Duodenal mucosa (tissue), 2 donors: ENCODE measurements around the gene RBM34.

ENCODE experiments used
- H3K27ac ChIP-seq: one replicate; pipeline ENCODE4 v1.7.0; 2013; ENCODE audit warnings: low read depth, low read length
- H3K27me3 ChIP-seq, 2 donors: one replicate each; pipeline ENCODE4 v1.7.0; 2013; ENCODE audit warnings: low read length in 2 of 2, control low read depth in 1 of 2; ENCODE audit not compliant: insufficient read depth in 2 of 2, control insufficient read depth in 1 of 2
- H3K36me3 ChIP-seq, 2 donors: one replicate each; pipeline ENCODE4 v1.7.0; 2013; ENCODE audit warnings: low read length in 2 of 2, control low read depth in 1 of 2; ENCODE audit not compliant: insufficient read depth in 2 of 2, control insufficient read depth in 1 of 2
- H3K4me1 ChIP-seq, 2 donors: one replicate each; pipeline ENCODE4 v1.7.0; 2013; ENCODE audit warnings: low read length in 2 of 2, control low read depth in 1 of 2; ENCODE audit not compliant: insufficient read depth in 2 of 2, control insufficient read depth in 1 of 2
- H3K4me3 ChIP-seq, 2 donors: one replicate each; pipeline ENCODE4 v1.7.0; 2013; ENCODE audit warnings: low read length in 2 of 2, low read depth in 1 of 2
- H3K9ac ChIP-seq, 2 donors: one replicate each; pipeline ENCODE4 v1.7.0; 2013; ENCODE audit warnings: low read length in 2 of 2, low read depth in 1 of 2
- H3K9me3 ChIP-seq, 2 donors: one replicate each; pipeline ENCODE4 v1.7.0; 2013; ENCODE audit warnings: low read length in 2 of 2, control low read depth in 1 of 2; ENCODE audit not compliant: control insufficient read depth in 1 of 2

Gene RBM34

GRCh38 chr1:235156740-235157139, 4.3 kb downstream of the RBM34 start:
- Histone ChIP-seq H3K36me3 (peaks cover 9 to 54% of the 10 kb centered on the region in 2 donors), H3K27ac (no peak overlapping the region), H3K4me3 (peak overlapping the region in 1 of 2 donors; percentile 11)

GRCh38 chr1:235156265-235156664, 4.8 kb downstream of the RBM34 start:
- Histone ChIP-seq H3K27me3 (no peaks in the 10 kb centered on the region), H3K4me1 (peaks cover 22 to 26% of the 10 kb centered on the region in 2 donors), H3K27ac (no peak overlapping the region), H3K9ac (no peak overlapping the region), H3K9me3 (no peaks in the 10 kb centered on the region), H3K4me3 (no peak overlapping the region), H3K36me3 (peaks cover 12 to 59% of the 10 kb centered on the region in 2 donors)

More at GRCh38 chr1:235156740-235157139, 4.3 kb downstream of the RBM34 start:
- Histone ChIP-seq H3K27me3 (no peaks in the 10 kb centered on the region), H3K9me3 (no peaks in the 10 kb centered on the region), H3K9ac (no peak overlapping the region), H3K4me1 (peaks cover 25 to 27% of the 10 kb centered on the region in 2 donors)

GRCh38 chr1:235152235-235152634, 8.8 kb downstream of the RBM34 start:
- peaks cover 8 to 12% of the 10 kb centered on the region in 2 donors for H3K4me1 ChIP-seq
- no peak overlapping the region for H3K4me3 ChIP-seq
- H3K27ac ChIP-seq, result no peak overlapping the region
- no peaks in the 10 kb centered on the region for H3K9me3 ChIP-seq
- H3K27me3 ChIP-seq, result no peaks in the 10 kb centered on the region
- no peak overlapping the region for H3K9ac ChIP-seq
- H3K36me3 ChIP-seq, result peaks cover 22 to 65% of the 10 kb centered on the region in 2 donors

GRCh38 chr1:235151033-235151432, 10.0 kb downstream of the RBM34 start:
- H3K4me1 ChIP-seq, result peaks cover 0 to under 1% of the 10 kb centered on the region in 2 donors
- H3K4me3 ChIP-seq, result no peak overlapping the region
- H3K27me3 ChIP-seq, result no peaks in the 10 kb centered on the region
- no peaks in the 10 kb centered on the region for H3K9me3 ChIP-seq
- no peak overlapping the region for H3K9ac ChIP-seq
- H3K27ac ChIP-seq, result no peak overlapping the region
- H3K36me3 ChIP-seq, result peaks cover 25 to 65% of the 10 kb centered on the region in 2 donors

- H3K9ac ChIP-seq, result no peak overlapping the region
- no peaks in the 10 kb centered on the region for H3K9me3 ChIP-seq
- H3K36me3 ChIP-seq, result peaks cover 28 to 69% of the 10 kb centered on the region in 2 donors
- H3K4me3 ChIP-seq, result no peak overlapping the region
- no peak overlapping the region for H3K27ac ChIP-seq
- H3K4me1 ChIP-seq, result no peaks in the 10 kb centered on the region
- H3K27me3 ChIP-seq, result no peaks in the 10 kb centered on the region
Measured at GRCh38 chr1:235149824-235150223, 11.2 kb downstream of the RBM34 start.

- Histone ChIP-seq H3K27ac (no peak overlapping the region), H3K4me3 (no peak overlapping the region), H3K9me3 (no peaks in the 10 kb centered on the region), H3K4me1 (no peaks in the 10 kb centered on the region), H3K36me3 (peaks cover 28 to 70% of the 10 kb centered on the region in 2 donors), H3K27me3 (no peaks in the 10 kb centered on the region), H3K9ac (no peak overlapping the region)
Measured at GRCh38 chr1:235147269-235147668, 13.8 kb downstream of the RBM34 start.

- no peaks in the 10 kb centered on the region for H3K4me1 ChIP-seq
- H3K27me3 ChIP-seq, result no peaks in the 10 kb centered on the region
- H3K27ac ChIP-seq, result no peak overlapping the region
- H3K9me3 ChIP-seq, result no peaks in the 10 kb centered on the region
- H3K9ac ChIP-seq, result no peak overlapping the region
- H3K4me3 ChIP-seq, result no peak overlapping the region
- H3K36me3 ChIP-seq, result peaks cover 16 to 59% of the 10 kb centered on the region in 2 donors
Measured at GRCh38 chr1:235145639-235146038, 15.4 kb downstream of the RBM34 start.

GRCh38 chr1:235142991-235143390, 18.1 kb downstream of the RBM34 start:
- Histone ChIP-seq H3K36me3 (peaks cover 26 to 63% of the 10 kb centered on the region in 2 donors), H3K9ac (no peak overlapping the region), H3K4me1 (no peaks in the 10 kb centered on the region), H3K4me3 (no peak overlapping the region), H3K27ac (no peak overlapping the region), H3K9me3 (no peaks in the 10 kb centered on the region), H3K27me3 (no peaks in the 10 kb centered on the region)

- no peaks in the 10 kb centered on the region for H3K9me3 ChIP-seq
- no peak overlapping the region for H3K9ac ChIP-seq
- H3K36me3 ChIP-seq, result peaks cover 30 to 63% of the 10 kb centered on the region in 2 donors
- no peaks in the 10 kb centered on the region for H3K27me3 ChIP-seq
- no peak overlapping the region for H3K27ac ChIP-seq
- no peaks in the 10 kb centered on the region for H3K4me1 ChIP-seq
- H3K4me3 ChIP-seq, result no peak overlapping the region
Measured at GRCh38 chr1:235139315-235139714, 21.7 kb downstream of the RBM34 start.

GRCh38 chr1:235138821-235139220, 22.2 kb downstream of the RBM34 start:
- H3K36me3 ChIP-seq, result peaks cover 26 to 66% of the 10 kb centered on the region in 2 donors
- no peaks in the 10 kb centered on the region for H3K9me3 ChIP-seq
- H3K4me3 ChIP-seq, result no peak overlapping the region
- H3K4me1 ChIP-seq, result no peaks in the 10 kb centered on the region
- no peaks in the 10 kb centered on the region for H3K27me3 ChIP-seq
- H3K27ac ChIP-seq, result no peak overlapping the region
- H3K9ac ChIP-seq, result no peak overlapping the region

GRCh38 chr1:235136111-235136510, 24.9 kb downstream of the RBM34 start:
- no peaks in the 10 kb centered on the region for H3K9me3 ChIP-seq
- no peaks in the 10 kb centered on the region for H3K27me3 ChIP-seq
- H3K36me3 ChIP-seq, result peaks cover 26 to 67% of the 10 kb centered on the region in 2 donors
- no peaks in the 10 kb centered on the region for H3K4me1 ChIP-seq
- H3K4me3 ChIP-seq, result no peak overlapping the region
- H3K27ac ChIP-seq, result no peak overlapping the region
- no peak overlapping the region for H3K9ac ChIP-seq
